Glutamatergic neuron (in vitro differentiated cells): ENCODE measurements around the gene ATP5PD. TPM values are rescaled to one million over a fixed set of nuclear protein-coding genes. Genes with fewer than 3 reads are reported as not detected.
A peak's percentile ranks its signal among the peaks of the same experiment; 100 is the strongest.

Experiments used
- DNase-seq: peaks from one replicate; pipeline ENCODE4 v3.0.0; 2022
- H3K27ac Mint-ChIP-seq: one replicate; pipeline ENCODE4 v1.8.0; 2020; ENCODE audit warnings: mild to moderate bottlenecking, mixed read lengths, inconsistent platforms; ENCODE audit not compliant: unreplicated experiment
- H3K27me3 Mint-ChIP-seq: one replicate; pipeline ENCODE4 v1.8.0; 2020; ENCODE audit warnings: mild to moderate bottlenecking, moderate library complexity, mixed read lengths, inconsistent platforms; ENCODE audit not compliant: unreplicated experiment
- H3K36me3 Mint-ChIP-seq: one replicate; pipeline ENCODE4 v1.8.0; 2020; ENCODE audit warnings: mild to moderate bottlenecking, mixed read lengths, inconsistent platforms; ENCODE audit not compliant: unreplicated experiment
- H3K4me1 Mint-ChIP-seq: one replicate; pipeline ENCODE4 v1.8.0; 2020; ENCODE audit warnings: mild to moderate bottlenecking, low read depth, mixed read lengths, inconsistent platforms; ENCODE audit not compliant: unreplicated experiment
- H3K4me3 Mint-ChIP-seq: one replicate; pipeline ENCODE4 v1.8.0; 2020; ENCODE audit warnings: mild to moderate bottlenecking, mixed read lengths, inconsistent platforms; ENCODE audit not compliant: unreplicated experiment
- H3K9me3 Mint-ChIP-seq: one replicate; pipeline ENCODE4 v1.8.0; 2020; ENCODE audit warnings: mild to moderate bottlenecking, moderate library complexity, mixed read lengths, inconsistent platforms; ENCODE audit not compliant: unreplicated experiment
- CTCF ChIP-seq: fragments of 200-600 bp; sonication (generic); IDR thresholded peaks from one replicate; pipeline ENCODE4 v1.5.0; 2021; ENCODE audit not compliant: partially characterized antibody, unreplicated experiment
- total RNA-seq: library from RNA; stranded (reverse); fragmentation: NEBNext Ultra II Directional; extraction: Animal tissue kit (Norgen Biotek cat#: 25700); gene quantifications from one replicate; pipeline ENCODE4 v1.2.1, GENCODE V29; 2021; ENCODE audit not compliant: unreplicated experiment

ATP5PD gene
- total RNA-seq, 1 donor from 2014 or later, result 139 TPM

GRCh38 chr17:75064460-75064859 is 17.7 kb upstream of the ATP5PD start:
- Mint-ChIP-seq H3K9me3 (no peaks in the 10 kb centered on the region), H3K36me3 (no peaks in the 10 kb centered on the region), H3K27ac (no peak overlapping the region), H3K27me3 (peaks cover 2% of the 10 kb centered on the region), H3K4me1 (peaks cover 10% of the 10 kb centered on the region), H3K4me3 (no peak overlapping the region)
- no peak for DNase-seq
- no peak for TF ChIP-seq CTCF

GRCh38 chr17:75064040-75064439 is 17.3 kb upstream of the ATP5PD start:
- Mint-ChIP-seq H3K4me3 (no peak overlapping the region), H3K4me1 (peaks cover 11% of the 10 kb centered on the region), H3K27ac (no peak overlapping the region), H3K36me3 (no peaks in the 10 kb centered on the region), H3K27me3 (peaks cover 2% of the 10 kb centered on the region), H3K9me3 (no peaks in the 10 kb centered on the region)
- no peak for TF ChIP-seq CTCF
- no peak for DNase-seq

GRCh38 chr17:75063626-75064025 is 16.9 kb upstream of the ATP5PD start:
- DNase-seq, result no peak
- Mint-ChIP-seq H3K4me3 (no peak overlapping the region), H3K27me3 (peaks cover 2% of the 10 kb centered on the region), H3K27ac (no peak overlapping the region), H3K4me1 (peaks cover 11% of the 10 kb centered on the region), H3K9me3 (no peaks in the 10 kb centered on the region), H3K36me3 (no peaks in the 10 kb centered on the region)
- no peak for TF ChIP-seq CTCF

- Mint-ChIP-seq H3K27me3 (peaks cover 2% of the 10 kb centered on the region), H3K9me3 (no peaks in the 10 kb centered on the region), H3K4me1 (peaks cover 11% of the 10 kb centered on the region), H3K36me3 (no peaks in the 10 kb centered on the region), H3K27ac (no peak overlapping the region), H3K4me3 (no peak overlapping the region)
- DNase-seq, result no peak
- no peak for TF ChIP-seq CTCF
These were observed 16.4 kb upstream of the ATP5PD start for GRCh38 chr17:75063201-75063600.

- no peak for TF ChIP-seq CTCF
- H3K27me3 Mint-ChIP-seq, result peaks cover 2% of the 10 kb centered on the region
- H3K4me1 Mint-ChIP-seq, result peaks cover 11% of the 10 kb centered on the region
- peak overlapping the region; percentile 43 for H3K27ac Mint-ChIP-seq
- no peaks in the 10 kb centered on the region for H3K9me3 Mint-ChIP-seq
- no peak for DNase-seq
- no peak overlapping the region for H3K4me3 Mint-ChIP-seq
- peaks cover under 1% of the 10 kb centered on the region for H3K36me3 Mint-ChIP-seq
These were observed 14.8 kb upstream of the ATP5PD start for GRCh38 chr17:75061618-75062017.
